Cortex of kidney (tissue), 1 donor: ENCODE data around the gene CLEC18B.
"Not testable (repeated sequence)": the region's sequence is repeated elsewhere in the genome, so short reads cannot be mapped to it uniquely, and the experiment has no call there.

Experiments
- DNase-seq: peaks from one replicate; lab custom pipeline; 2025; lab: John Stamatoyannopoulos, UW

CLEC18B gene

DNA sequence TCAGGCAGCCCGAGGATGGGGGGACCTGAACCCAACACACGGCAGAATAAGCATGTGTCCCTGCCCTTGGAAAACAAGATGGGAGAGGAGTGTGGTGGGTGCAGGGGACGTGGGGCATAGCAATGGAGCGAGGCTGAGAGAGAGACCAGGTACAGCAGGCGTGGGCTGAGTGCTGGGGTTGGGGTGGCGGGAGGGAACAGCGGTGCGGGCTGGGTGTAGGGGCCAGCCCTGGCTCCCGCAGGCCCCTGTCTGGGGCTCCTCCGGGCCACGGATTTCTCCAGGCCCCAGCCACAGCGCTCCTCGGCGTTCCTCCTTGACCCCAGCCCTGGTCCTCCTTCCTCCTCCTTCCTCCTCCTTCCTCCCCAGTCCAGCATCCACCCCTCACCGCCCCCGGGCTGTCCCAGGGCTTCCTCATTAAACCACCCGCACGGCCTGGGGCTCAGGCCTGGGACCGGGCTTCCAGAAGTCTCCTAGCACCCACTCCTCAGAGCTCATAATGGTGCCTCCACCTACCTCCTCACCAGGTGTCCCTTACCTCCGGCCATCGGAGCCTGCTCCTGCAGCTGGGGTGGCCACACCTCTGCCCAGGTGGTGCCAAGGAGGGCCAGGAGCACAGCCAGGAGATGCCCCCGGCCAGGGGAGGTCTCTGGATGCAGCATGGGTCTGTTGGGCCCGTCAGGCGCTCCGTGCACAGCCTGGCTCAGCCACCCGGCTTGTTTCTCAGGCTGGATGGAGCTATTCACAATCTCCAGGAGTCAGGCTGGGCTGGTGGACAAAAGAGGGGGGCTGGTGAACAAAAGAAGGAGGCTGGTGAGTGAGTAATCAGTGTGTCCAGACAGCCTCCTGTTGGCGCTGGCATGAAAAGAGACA, at the start of gene CLEC18B:
CLEC18B (minus strand) TSS at position 867 of the 870 bp plus-strand sequence; CDS start at position 659, 208 bp downstream.
- DNase-seq = not testable (repeated sequence)

DNA sequence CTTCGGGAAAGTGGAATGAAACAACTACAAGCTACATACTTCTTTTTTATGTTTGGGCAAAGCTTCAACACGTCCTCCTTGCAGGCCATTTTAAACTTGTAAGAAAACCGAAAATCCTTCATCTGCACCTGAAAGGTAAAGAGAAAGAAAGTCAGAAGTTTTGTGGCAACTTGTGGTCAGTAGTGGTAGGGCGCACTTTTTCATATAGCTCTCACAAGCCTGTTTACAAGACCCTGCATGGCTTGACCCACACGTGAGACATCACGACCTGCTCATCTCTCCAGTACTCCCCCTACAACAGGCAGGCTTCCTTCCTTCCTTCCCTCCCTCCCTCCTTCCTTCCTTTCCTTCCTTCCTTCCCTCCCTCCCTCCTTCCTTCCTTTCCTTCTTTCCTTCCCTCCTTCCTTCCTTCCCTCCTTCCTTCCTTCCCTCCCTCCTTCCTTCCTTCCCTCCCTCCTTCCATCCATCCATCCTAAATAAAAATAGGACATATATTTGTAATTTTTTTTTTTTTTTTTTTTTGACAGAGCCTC, 48.7 kb upstream of the CLEC18B start:
- no peak for DNase-seq

DNA sequence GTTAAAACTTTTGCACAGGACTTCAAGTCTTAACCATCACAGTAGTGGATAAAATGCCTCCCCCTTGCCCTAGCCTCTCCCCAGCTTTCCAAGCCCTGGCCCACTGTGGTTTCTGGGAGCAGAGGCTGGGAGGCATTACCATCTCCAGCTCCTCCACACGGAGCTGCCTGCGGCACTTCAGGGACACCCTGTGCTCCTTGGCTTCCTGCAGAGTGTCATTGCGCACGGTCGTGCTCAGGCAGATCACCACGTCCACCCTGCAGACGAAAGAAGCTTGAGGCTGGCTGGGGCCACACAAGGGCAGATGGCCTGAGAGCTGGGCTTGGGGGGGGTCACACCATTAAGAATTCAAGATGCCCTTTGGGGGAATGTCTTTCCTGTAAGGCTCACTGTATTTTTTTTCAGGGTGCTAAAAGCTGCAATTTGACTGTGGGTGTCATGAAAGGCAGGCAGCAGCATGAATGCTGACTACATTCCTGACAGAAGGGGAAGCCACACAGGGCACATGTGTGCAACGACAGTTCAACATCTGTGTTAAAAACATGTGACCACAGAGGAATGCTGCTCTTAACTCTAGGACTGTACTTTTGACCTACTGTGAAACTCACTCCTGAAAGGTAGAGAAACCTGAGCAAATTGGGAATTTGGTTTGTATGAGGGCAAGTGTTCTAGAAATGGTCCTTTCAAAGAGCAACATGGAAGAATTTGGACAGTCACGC, 47.7 kb upstream of the CLEC18B start:
- DNase-seq = no peak

DNA sequence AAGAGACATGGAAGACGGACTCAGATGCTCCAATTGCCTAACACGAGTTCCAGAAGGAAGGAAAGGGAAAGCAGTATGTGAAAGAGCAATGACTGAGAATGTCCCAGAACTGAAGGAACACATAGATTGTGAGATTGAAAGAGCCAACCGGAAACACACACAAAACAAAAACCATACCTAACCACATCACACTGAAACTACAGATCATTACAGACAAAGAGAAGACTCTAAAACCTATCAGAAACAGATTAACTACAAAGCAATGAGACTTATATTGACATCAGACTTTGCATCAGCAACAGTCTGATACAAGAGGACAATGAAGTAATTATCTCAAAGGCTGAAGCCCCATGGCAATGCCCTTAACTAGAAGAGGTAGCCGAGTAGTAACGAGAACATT, 45.6 kb upstream of the CLEC18B start:
- no peak for DNase-seq

DNA sequence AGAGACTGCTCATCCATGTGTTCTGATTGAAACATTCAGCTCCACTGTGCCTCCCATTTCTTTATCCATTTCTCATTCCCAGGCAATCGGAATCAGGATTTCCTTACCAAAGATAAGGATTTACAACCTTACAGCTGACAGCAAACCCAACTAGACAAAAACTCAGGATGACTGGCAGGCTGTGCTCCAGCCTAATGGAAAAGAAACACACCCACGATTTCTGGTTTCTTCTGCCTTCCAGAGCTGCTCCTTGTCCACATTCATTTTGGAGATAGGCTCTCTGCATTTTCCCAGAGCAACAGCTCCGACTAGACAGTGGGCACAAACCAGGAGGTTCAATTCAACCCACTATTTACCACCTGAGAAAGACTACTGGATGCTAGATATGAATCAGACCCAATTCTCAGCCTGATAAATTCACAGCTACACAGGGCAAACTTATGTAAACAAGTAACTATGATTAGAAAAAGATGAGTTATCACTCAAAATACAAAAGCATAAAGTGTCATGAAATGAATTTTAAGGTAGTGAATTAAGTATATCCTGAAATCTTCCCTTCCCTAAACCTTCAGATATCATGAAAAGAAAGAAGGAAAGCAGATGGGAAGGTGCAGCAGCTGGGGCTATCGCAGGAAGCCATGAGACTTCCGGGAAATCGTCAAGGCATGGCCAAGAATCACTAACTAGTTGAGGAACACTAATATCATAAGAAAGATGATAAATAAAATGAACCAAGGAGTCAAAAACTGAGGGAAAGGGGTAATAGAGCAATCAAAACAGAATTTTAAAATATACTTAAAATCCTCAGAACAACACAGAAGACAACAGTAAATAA, 44.8 kb upstream of the CLEC18B start:
- no peak for DNase-seq

DNA sequence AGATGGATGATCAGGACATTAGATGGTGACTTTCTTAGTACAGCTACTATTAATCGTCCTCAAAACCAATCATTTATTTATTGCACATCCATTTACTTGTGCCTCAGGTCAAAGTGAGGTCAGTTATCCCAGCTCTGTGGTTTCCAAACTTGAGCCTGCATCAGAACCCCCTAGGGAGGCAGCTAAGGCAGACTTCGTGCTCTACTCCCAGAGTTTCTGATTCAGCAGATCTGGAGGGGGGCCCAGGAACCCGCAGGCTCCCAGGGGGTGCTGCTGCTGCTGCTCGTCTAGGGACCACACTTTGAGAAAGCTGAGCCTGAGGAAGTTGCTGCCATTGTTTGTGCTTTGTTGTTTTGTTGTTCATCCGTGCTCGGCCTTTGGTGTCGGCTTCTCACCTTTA, 44.0 kb upstream of the CLEC18B start:
- DNase-seq = no peak

DNA sequence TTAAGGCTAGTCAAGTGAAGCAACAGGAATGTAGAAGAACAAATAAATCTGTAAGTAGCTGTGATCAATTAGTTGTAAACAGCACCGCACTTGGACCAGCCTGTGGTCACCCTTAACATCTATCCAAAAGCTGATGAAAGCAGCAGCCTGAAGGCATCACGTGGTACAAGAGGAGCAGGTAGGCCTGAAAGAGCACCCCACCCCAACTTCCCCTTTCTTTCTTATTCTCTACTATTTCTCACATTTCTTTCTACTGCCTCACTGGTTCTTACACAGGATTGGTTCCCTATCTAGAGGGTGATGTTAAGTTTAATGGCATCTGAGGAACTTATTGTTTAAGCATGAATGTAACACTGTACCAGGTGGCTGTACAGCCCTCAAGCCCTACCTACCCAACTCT, 42.6 kb upstream of the CLEC18B start:
- no peak for DNase-seq

DNA sequence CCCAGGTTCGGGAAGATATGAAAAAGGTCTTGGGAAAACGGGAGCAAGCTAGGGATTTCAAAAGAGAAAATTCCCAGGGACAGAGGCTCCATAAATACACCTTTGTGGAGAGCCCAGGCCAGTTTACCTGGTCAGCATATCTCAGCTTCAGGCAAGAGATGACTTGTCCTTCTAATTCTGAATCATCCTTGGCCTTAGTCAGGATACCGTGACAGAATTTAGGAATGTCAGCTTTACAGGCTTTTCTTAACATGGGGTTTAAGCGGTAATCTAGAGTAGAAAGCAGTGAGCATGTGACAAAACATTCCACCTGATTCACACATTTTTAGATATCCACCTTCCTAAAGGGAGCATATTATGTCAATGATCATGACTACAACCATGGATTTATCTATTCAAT, 41.1 kb upstream of the CLEC18B start:
- no peak for DNase-seq

DNA sequence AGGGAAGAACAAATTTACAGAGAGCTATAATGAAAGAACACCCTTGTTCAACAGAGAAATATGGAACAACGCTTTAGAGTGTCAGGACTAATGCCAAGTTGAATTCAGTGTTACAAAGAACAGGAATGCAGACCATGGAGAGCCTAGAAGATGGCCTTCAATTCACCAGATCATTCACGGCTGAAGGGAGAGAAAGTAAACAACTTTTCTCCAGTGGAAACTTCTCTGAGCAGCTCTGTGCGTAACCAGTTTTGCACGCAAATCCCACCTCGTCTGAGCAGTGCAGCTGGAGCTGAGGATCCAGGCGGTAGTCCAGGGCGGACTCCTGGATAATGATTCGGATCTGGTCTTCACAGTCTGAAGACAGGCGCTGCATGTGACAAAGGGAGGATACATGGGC, 40.5 kb upstream of the CLEC18B start:
- DNase-seq = no peak

DNA sequence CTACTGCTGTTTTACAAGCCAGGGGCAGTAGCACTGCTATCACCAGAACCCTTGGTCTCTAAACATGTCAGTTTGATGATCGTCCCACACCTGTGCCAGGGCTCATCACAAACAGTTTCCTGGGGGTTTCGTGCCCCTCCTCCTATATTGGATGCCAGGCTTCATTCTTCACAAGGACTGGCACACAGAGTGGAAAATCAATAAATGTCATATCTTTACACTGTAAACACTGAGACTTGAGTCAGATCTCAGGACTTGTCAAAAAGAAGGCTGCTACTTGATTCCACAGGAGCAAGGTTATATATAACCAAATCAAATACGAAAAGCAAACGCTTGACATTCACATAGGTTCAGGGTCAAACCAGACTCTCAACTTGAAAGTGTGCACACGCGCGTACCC, 39.3 kb upstream of the CLEC18B start:
- DNase-seq = no peak

DNA sequence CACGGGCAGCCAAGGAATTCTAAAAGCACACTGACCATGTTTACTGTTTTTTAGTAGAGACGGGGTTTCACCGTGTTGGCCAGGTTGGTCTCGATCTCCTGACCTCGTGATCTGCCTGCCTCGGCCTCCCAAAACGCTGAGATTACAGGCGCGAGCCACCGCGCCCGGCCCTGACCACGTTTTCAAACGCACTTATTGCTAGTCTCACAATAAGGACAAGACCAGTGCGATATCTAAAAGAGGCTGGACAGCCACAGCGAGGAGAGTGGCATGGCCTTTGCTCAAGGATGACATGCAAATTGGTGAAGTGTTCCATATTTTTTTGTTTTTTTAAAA, 35.0 kb upstream of the CLEC18B start:
- no peak for DNase-seq

DNA sequence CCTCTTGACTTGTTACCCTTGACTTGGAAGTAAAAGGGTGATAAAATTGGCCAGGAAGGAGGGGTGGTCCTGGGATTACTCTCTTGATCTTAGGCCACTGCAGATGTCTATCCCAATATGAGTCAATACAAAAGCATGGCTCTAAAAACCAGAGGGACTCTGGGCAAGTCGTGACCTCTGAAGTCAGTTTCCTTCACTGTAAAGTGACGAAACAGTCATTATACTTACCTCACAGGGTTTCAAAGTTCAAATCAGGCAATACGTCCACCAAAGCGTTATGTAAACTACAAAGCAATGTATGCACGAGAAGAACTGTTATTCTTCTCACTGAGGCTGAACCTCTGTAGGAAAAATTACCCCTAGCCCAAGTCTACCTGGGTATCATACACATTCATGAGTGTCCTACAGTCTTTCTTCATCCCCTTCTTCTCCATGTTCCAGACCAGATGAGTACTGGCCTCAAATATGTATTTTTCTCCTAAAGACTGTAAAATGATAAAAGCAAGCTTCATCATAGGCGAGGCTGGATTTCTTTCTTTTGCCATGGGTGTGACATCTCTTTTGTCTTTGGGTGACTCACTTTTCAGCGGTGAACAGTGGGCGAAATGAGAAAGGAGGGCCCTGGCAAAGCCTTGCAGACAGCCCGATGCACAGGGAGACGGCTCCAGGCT, 34.5 kb upstream of the CLEC18B start:
- DNase-seq = no peak

DNA sequence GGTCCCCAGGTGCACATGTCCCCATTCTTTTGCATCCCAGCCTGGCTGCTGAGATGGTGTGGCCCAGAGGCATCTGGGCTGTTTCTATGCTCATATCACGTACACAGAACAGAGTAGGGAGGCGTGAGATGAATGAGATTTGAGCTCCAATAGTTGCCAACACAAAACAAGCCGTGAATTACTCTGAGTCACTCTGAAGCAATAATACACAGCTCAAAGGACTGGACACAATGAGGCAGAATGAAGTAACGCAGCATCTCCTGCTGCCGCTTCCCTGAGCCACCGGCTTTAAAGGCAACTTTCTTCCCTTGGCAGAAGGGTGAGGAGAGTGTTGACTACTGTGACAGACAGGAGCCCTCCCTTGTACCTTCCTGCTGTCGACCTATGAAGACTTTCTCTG, 33.9 kb upstream of the CLEC18B start:
- no peak for DNase-seq

DNA sequence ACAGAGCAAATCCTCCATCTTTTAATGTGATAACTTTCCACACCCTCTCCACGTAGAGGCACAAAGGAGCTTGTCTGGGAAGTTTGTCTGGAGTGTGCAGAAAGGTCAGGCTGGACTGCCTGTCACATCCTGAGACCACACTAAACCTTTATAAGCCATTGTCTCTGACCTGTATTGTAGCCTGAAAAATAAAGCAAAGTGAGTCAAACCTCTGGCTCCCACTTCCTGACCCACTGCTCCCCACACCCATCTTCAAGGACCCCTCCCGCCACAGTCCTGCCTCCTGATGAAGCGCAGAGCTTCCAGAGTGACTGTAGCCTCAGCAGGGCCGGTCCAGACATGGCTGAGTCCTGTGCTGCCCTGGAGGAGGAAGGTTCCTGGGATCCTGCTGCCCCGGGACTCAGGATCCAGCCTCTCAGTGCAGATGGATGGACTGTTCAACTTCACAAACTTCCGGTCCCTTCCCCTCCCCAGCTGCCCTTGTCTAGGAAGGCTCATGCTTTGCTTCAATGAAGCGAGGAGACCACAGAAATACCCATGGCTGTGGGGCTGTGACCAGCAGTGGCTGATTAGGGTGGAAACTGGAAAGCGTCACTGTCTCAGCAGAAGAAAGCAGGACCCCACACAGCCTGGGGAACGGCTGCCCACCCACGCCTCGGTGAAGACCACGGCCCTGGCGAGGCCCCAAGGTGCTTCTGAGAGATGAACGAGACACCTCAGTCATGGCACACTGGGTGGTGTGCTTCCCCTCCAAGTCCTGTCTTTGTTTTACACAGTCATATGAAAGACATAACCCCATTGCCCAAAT, 30.9 kb upstream of the CLEC18B start:
- DNase-seq = no peak

DNA sequence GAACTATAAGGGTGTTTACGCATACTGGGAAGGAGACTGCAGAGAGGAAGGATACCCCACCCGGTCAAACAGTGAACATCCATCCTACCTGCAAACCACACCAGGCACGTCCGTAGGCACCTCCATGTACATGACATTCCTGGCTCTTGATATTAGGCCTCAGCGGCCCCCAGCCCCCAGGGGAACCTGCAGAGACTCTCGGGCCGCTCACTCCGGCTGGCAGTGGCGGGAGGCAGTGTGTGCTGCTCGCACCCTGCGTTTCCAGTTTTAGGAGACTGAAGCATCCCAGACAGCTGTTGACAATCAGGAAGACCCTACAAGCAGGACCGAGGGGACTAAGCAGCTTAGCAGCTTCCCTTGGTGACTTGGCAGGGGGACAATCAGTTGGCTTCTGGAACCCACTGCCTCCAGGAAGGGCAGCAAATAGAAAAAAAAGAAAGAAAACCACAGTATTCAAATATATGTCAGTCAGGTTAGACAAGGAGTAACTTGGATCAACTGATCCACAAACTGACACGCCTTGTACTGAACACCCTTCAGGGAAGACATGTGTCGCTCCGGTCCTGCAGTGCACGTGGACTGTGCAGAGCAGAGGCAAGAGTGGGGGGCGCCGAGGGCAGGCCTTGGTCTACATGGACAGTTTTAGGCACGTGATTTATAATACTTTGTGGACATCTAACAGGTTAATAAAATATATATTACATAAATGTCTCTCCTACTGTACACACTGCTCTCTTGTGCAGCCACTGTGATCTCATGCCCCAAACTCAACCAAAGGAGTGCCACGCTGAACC, 29.9 kb upstream of the CLEC18B start:
- no peak for DNase-seq

DNA sequence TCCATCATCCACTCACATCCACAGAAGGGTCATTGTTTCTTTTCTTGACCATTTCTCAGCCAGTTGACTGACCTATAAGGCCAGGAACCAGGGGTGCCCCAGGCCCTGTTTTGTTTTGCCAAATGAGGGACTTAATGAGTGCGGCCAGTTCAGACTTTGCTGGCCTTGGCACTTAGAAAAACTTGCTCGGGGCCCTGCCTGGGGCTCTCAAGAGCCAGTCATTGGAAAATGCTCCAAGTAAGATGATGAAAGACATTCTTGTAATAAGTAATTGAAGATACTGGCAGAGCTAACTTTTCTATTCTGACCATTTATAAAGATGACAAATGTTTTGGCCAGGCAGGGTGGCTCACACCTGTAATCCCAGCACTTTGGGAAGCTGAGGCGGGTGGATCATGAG, 29.0 kb upstream of the CLEC18B start:
- no peak for DNase-seq

DNA sequence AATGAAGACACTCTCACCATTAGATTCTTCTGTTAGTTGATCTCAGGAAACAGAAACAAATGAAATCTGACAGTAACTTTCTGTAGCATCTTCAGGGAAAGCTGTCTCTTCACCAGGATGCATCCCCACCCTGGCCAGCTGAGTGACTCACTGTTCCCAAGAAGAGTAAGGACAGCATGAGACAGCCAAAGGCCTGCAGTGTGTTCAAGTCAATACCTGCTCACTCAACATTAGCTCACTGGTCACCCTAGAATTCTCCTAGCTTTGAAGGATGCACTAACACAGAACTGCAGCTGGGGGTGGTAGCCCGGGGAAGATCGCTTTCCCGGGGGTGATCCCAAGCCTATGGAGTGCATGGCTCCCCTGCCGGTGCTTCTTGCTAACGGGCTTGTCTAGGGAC, 28.2 kb upstream of the CLEC18B start:
- DNase-seq = no peak

DNA sequence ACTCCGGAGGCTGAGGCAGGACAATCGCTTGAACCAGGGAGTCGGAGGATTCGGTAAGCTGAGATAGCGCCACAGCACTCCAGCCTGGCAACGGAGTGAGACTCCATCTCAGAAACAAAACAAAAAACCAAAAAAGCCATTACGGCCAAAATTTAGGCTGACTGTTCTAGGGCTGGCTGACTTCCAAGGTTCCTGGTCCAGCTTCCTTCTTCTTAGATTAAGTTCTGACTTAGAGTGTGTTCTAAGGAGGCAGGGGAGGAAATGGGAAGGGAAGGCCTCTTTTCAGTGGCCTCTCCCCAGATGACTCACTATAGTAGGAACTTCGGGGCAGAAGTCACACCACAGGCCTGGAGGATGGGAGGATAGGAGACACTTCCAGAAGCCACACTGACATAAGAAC, 27.7 kb upstream of the CLEC18B start:
- no peak for DNase-seq

DNA sequence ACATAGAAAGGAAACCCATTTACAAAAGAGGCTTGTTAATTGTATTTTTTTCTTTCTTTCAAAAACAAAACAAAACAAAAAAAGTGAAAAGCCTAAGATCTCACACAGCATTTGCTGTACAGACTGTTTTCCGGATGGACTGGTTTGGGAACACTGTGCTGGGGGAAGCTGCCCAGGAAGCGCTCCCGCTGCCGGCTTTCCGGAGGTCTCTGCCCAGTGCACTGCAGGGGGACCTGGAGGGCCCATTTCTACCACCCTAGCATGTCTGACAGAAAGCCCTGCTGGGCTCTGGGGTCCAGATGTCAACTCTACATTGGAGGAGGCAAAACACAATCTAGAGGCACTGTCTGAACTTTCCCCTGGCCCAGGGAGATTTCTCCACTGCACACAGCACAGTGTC, 26.3 kb upstream of the CLEC18B start:
- DNase-seq = no peak

DNA sequence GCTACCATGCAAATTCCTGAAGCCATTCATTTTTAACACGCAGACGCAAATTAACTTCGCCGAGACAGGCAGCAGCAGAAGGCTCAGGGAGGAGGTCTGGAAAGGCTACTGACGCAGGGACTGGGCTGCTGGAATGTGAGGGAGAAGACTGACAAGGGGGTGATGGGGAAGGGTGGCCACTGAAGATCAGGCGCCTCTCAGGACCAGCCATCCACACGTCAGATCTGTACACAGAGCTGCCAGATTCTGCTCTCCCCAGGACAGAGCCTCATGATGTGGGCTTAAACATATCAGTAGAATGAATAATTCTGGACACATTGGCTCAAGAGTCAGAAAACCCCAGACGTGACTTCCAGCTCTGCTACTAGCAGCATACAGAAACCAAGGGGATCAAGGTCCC, 25.6 kb upstream of the CLEC18B start:
- DNase-seq = no peak
